Thyroid gland (tissue), 4 donors: ENCODE data around the gene FAM124A. TPM values are rescaled to one million over a fixed set of nuclear protein-coding genes. Genes with fewer than 3 reads are reported as not detected.

ENCODE experiments used
- DNase-seq, 2 donors: peaks; one replicate each; pipeline ENCODE4 v3.0.0-alpha.2; 2019
- H3K27ac ChIP-seq, 3 donors: fragments of 200-600 bp; sonication (generic); 1 replicate in 2 of 3; 2 replicates in 1 of 3; pipeline ENCODE4 v1.5.1; 2016 to 2019; ENCODE audit warnings: mild to moderate bottlenecking in 1 of 3, moderate library complexity in 1 of 3
- H3K27me3 ChIP-seq: fragments of 200-600 bp; sonication (generic); one replicate; pipeline ENCODE4 v1.5.1; 2019
- H3K36me3 ChIP-seq, 2 donors: fragments of 200-600 bp; sonication (generic); one replicate each; pipeline ENCODE4 v1.5.1; 2016 to 2019
- H3K4me1 ChIP-seq, 2 donors: fragments of 200-600 bp; sonication (generic); one replicate each; pipeline ENCODE4 v1.5.1; 2017 to 2019
- H3K4me3 ChIP-seq, 3 donors: fragments of 200-600 bp; sonication (generic); replicated peaks in 1 of 3; 1 replicate in 2 of 3; 2 replicates in 1 of 3; pipeline ENCODE4 v1.5.1; 2016; ENCODE audit warnings: mild to moderate bottlenecking in 1 of 3
- H3K9me3 ChIP-seq: fragments of 200-600 bp; sonication (generic); one replicate; pipeline ENCODE4 v1.5.1; 2017
- CTCF ChIP-seq, 6 experiments: fragments of 200-600 bp in 3 of 6; fragments of 450-650 bp in 3 of 6; sonication (generic) in 3 of 6; IDR thresholded peaks; one replicate each; pipeline ENCODE4 v1.5.1; 2016 to 2019; ENCODE audit warnings: antibody characterized with exemption in 6 of 6, mild to moderate bottlenecking in 2 of 6, inconsistent platforms in 1 of 6, moderate library complexity in 1 of 6
- POLR2A ChIP-seq, 2 donors: fragments of 450-650 bp; IDR thresholded peaks; one replicate each; pipeline ENCODE4 v1.6.1; 2017; ENCODE audit warnings: antibody characterized with exemption in 2 of 2, mild to moderate bottlenecking in 2 of 2, moderate library complexity in 1 of 2
- WGBS, 2 donors: methylation state at CpG; one replicate each; pipeline ENCODE4 v1.1.5; 2017; 5-methylcytosine and 5-hydroxymethylcytosine counted together
- intact Hi-C: fragments of 100-400 bp; cut with DNase I; formaldehyde crosslinking; loops from one replicate; pipeline ENCODE4 v1.15.1; 2023
- total RNA-seq, 4 donors: library from RNA; depleted of rRNA; stranded (reverse); fragments of >200 nt; gene quantifications; one replicate each; pipeline ENCODE4 v1.2.3, GENCODE V29; 2016

Gene FAM124A
- total RNA-seq, 4 donors from 2014 or later = 9.1 to 11.4 (median 9.4) TPM

GRCh38 chr13:51270623-51271415, 48.6 kb downstream of the FAM124A start:
- Histone ChIP-seq H3K27me3 (no peaks in the 10 kb centered on the region), H3K4me3 (no peak overlapping the region), H3K36me3 (no peaks in the 10 kb centered on the region), H3K27ac (no peak overlapping the region), H3K9me3 (no peaks in the 10 kb centered on the region), H3K4me1 (peaks cover 4 to 12% of the 10 kb centered on the region in 2 donors)
- TF ChIP-seq POLR2A (IDR thresholded peaks at IDR 0.05) (no peak), CTCF (IDR thresholded peaks at IDR 0.05) (no peak)
- WGBS, 2 donors = 93% methylated on average over 7 of the region's 7 CpGs
- no peak for DNase-seq
- intact Hi-C loops = no loop called here

GRCh38 chr13:51271528-51272085, 49.4 kb downstream of the FAM124A start:
- intact Hi-C loops = no loop called here
- H3K36me3 ChIP-seq = no peaks in the 10 kb centered on the region
- no peak overlapping the region for H3K27ac ChIP-seq
- no peak for DNase-seq
- WGBS, 2 donors = 91 to 92% methylated on average over 10 of the region's 10 CpGs
- no peak overlapping the region for H3K4me3 ChIP-seq
- no peaks in the 10 kb centered on the region for H3K27me3 ChIP-seq
- H3K4me1 ChIP-seq = peaks cover 6 to 17% of the 10 kb centered on the region in 2 donors
- H3K9me3 ChIP-seq = no peaks in the 10 kb centered on the region
- TF ChIP-seq CTCF (IDR thresholded peaks at IDR 0.05) (no peak), POLR2A (IDR thresholded peaks at IDR 0.05) (no peak)

GRCh38 chr13:51275101-51275500, 52.9 kb downstream of the FAM124A start:
- Histone ChIP-seq H3K27ac (no peak overlapping the region), H3K36me3 (no peaks in the 10 kb centered on the region), H3K4me1 (peaks cover 6 to 14% of the 10 kb centered on the region in 2 donors), H3K27me3 (no peaks in the 10 kb centered on the region), H3K4me3 (no peak overlapping the region), H3K9me3 (no peaks in the 10 kb centered on the region)
- TF ChIP-seq CTCF (IDR thresholded peaks at IDR 0.05) (no peak), POLR2A (IDR thresholded peaks at IDR 0.05) (no peak)
- 93 to 97% methylated on average over 2 of the region's 2 CpGs for WGBS, 2 donors
- intact Hi-C loops = no loop called here
- no peak for DNase-seq

GRCh38 chr13:51276636-51277035, 54.4 kb downstream of the FAM124A start:
- 75 to 87% methylated on average over 4 of the region's 4 CpGs for WGBS, 2 donors
- H3K27me3 ChIP-seq = no peaks in the 10 kb centered on the region
- H3K36me3 ChIP-seq = peaks cover 0 to 7% of the 10 kb centered on the region in 2 donors
- no peak overlapping the region for H3K27ac ChIP-seq
- no peaks in the 10 kb centered on the region for H3K9me3 ChIP-seq
- peaks cover 6 to 14% of the 10 kb centered on the region in 2 donors for H3K4me1 ChIP-seq
- DNase-seq = no peak
- H3K4me3 ChIP-seq = no peak overlapping the region
- no peak for TF ChIP-seq CTCF (IDR thresholded peaks at IDR 0.05)
- TF ChIP-seq POLR2A (IDR thresholded peaks at IDR 0.05) = no peak
- intact Hi-C loops = no loop called here

GRCh38 chr13:51277928-51278327, 55.7 kb downstream of the FAM124A start:
- Histone ChIP-seq H3K36me3 (peaks cover 0 to 7% of the 10 kb centered on the region in 2 donors), H3K4me1 (peaks cover 6 to 14% of the 10 kb centered on the region in 2 donors), H3K9me3 (no peaks in the 10 kb centered on the region), H3K27me3 (no peaks in the 10 kb centered on the region), H3K27ac (no peak overlapping the region), H3K4me3 (no peak overlapping the region)
- intact Hi-C loops = no loop called here
- WGBS, 2 donors = 79 to 88% methylated on average over 4 of the region's 4 CpGs
- TF ChIP-seq CTCF (IDR thresholded peaks at IDR 0.05) (no peak), POLR2A (IDR thresholded peaks at IDR 0.05) (no peak)
- no peak for DNase-seq
